ENCODE results near the gene GNB3.

Gene GNB3

GRCh38 chr12:6840761-6841515 is at the start of gene GNB3:
TSS of gene GNB3 (plus strand) at chr12:6840925. CDS start at chr12:6841288, 363 bp downstream.
- no peak for DNase-seq

- no peak for DNase-seq
Measured at GRCh38 chr12:6791931-6792520, 48.7 kb upstream of the GNB3 start.

- DNase-seq = no peak
Measured at GRCh38 chr12:6792522-6793201, 48.1 kb upstream of the GNB3 start.

GRCh38 chr12:6795088-6795487 is 45.6 kb upstream of the GNB3 start:
- no peak for DNase-seq

GRCh38 chr12:6796576-6796975 is 44.1 kb upstream of the GNB3 start:
- no peak for DNase-seq

GRCh38 chr12:6799147-6799546 is 41.6 kb upstream of the GNB3 start:
- DNase-seq = no peak

GRCh38 chr12:6807170-6807569 is 33.6 kb upstream of the GNB3 start:
- DNase-seq = no peak

GRCh38 chr12:6809056-6809455 is 31.7 kb upstream of the GNB3 start:
- DNase-seq = no peak

GRCh38 chr12:6810758-6811157 is 30.0 kb upstream of the GNB3 start:
- DNase-seq = no peak

GRCh38 chr12:6813363-6813762 is 27.4 kb upstream of the GNB3 start:
- no peak for DNase-seq

- DNase-seq = no peak
Measured at GRCh38 chr12:6816598-6816997, 24.1 kb upstream of the GNB3 start.

GRCh38 chr12:6817098-6817497 is 23.6 kb upstream of the GNB3 start:
- DNase-seq = no peak

- no peak for DNase-seq
Measured at GRCh38 chr12:6817662-6818157, 23.0 kb upstream of the GNB3 start.

- DNase-seq = no peak
Measured at GRCh38 chr12:6818222-6818621, 22.5 kb upstream of the GNB3 start.

GRCh38 chr12:6818645-6819044 is 22.1 kb upstream of the GNB3 start:
- DNase-seq = no peak

GRCh38 chr12:6819106-6820030 is 21.4 kb upstream of the GNB3 start:
- no peak for DNase-seq

GRCh38 chr12:6820166-6820565 is 20.6 kb upstream of the GNB3 start:
- no peak for DNase-seq

GRCh38 chr12:6821591-6822425 is 18.9 kb upstream of the GNB3 start, which contains the start of gene GPR162:
TSS of gene GPR162 (plus strand) at chr12:6821821. CDS start at chr12:6823899, 2,078 bp downstream.
- no peak for DNase-seq

GRCh38 chr12:6822426-6823135 is 18.1 kb upstream of the GNB3 start:
- no peak for DNase-seq

GRCh38 chr12:6823182-6824084 is 17.3 kb upstream of the GNB3 start:
- DNase-seq = no peak

All from hematopoietic multipotent progenitor cell treated with erythropoietin and hydrocortisone succinate and interleukin-3 and kit ligand, for 8 days (in vitro differentiated cells).